Left ventricle myocardium inferior (tissue), 1 donor: ENCODE measurements around the gene INHBB. TPM values are rescaled to one million over a fixed set of nuclear protein-coding genes. Genes with fewer than 3 reads are reported as not detected.

Source experiments
- DNase-seq: peaks from one replicate; pipeline ENCODE4 v3.0.0-alpha.2; 2020
- H3K27ac ChIP-seq: fragments of 200-600 bp; replicated peaks from 2 replicates; pipeline ENCODE4 v1.8.0; 2021
- H3K27me3 ChIP-seq: fragments of 200-600 bp; 2 replicates; pipeline ENCODE4 v1.8.0; 2021; ENCODE audit warnings: low read depth
- H3K36me3 ChIP-seq: fragments of 200-600 bp; 2 replicates; pipeline ENCODE4 v1.8.0; 2021
- H3K4me1 ChIP-seq: fragments of 200-600 bp; 2 replicates; pipeline ENCODE4 v1.8.0; 2021
- H3K4me3 ChIP-seq: fragments of 200-600 bp; 2 replicates; pipeline ENCODE4 v1.8.0; 2021; ENCODE audit warnings: mild to moderate bottlenecking, moderate library complexity
- H3K9me3 ChIP-seq: fragments of 200-600 bp; replicated peaks from 2 replicates; pipeline ENCODE4 v1.8.0; 2021
- intact Hi-C: fragments of 100-400 bp; cut with micrococcal nuclease; formaldehyde crosslinking; loops from one replicate; pipeline ENCODE4 v1.11.0; 2022
- total RNA-seq: library from RNA; stranded (reverse); fragmentation: NEBNext Ultra II Directional; extraction: Animal tissue kit (Norgen Biotek cat#: 25700); gene quantifications from one replicate; pipeline ENCODE4 v1.2.1, GENCODE V29; 2021
- TF ChIP-seq, protein P1 (sequence below): fragments of 200-600 bp; IDR thresholded peaks from 2 replicates; pipeline ENCODE4 v1.8.0; 2021; ENCODE audit warnings: antibody characterized with exemption, mild to moderate bottlenecking, borderline replicate concordance
- donor health status: DM: no; HTN: yes; CAD: no; lungs with severe emphysema.

INHBB gene
- total RNA-seq, 1 donor from 2014 or later = 3.2 TPM

DNA sequence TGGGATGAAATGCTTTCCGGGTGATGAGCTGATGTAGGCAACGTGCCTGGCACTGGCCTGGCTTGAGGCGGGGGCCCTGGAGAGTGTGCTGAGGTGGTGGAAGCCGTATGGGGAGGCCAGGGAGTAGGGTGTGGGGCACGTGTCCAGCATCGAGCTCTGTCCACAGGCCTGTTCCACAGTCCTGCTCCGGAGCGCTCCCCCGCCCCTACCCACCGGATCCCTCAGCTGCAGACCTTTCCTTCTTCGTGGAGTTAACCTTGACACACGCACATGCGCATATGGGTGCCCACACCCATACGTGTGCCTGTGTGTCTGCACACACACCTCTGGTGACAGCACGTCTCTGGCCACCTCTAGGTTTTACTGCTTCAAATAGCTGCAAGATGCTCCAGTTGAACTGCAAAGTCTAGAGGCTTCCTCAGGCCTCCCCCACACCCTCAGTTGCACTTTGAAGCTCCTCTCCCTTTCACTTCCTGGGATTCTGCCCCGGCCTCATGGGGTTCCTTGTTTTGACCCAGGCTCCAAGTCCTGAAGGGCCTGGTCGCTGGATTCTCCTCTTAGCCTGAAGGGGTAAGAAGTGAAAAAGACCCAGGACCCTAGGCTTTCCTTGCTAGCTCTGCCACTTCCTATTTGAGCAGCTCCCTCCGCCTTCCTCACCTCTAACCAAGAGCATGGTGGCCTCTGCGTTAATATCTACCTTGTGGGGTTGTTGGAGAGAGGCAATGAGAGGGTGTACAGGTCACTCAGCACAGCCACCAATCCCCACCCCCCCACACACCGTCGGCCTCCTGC lies 49.5 kb downstream of the INHBB start:
- no peak for DNase-seq
- Histone ChIP-seq H3K9me3 (no peaks in the 10 kb centered on the region), H3K4me1 (peaks cover 4% of the 10 kb centered on the region), H3K27me3 (peaks cover 94% of the 10 kb centered on the region), H3K27ac (no peak overlapping the region), H3K4me3 (no peak overlapping the region), H3K36me3 (no peaks in the 10 kb centered on the region)
- TF ChIP-seq, protein P1, sequence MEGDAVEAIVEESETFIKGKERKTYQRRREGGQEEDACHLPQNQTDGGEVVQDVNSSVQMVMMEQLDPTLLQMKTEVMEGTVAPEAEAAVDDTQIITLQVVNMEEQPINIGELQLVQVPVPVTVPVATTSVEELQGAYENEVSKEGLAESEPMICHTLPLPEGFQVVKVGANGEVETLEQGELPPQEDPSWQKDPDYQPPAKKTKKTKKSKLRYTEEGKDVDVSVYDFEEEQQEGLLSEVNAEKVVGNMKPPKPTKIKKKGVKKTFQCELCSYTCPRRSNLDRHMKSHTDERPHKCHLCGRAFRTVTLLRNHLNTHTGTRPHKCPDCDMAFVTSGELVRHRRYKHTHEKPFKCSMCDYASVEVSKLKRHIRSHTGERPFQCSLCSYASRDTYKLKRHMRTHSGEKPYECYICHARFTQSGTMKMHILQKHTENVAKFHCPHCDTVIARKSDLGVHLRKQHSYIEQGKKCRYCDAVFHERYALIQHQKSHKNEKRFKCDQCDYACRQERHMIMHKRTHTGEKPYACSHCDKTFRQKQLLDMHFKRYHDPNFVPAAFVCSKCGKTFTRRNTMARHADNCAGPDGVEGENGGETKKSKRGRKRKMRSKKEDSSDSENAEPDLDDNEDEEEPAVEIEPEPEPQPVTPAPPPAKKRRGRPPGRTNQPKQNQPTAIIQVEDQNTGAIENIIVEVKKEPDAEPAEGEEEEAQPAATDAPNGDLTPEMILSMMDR = no peak
- intact Hi-C loops = no loop called here

DNA sequence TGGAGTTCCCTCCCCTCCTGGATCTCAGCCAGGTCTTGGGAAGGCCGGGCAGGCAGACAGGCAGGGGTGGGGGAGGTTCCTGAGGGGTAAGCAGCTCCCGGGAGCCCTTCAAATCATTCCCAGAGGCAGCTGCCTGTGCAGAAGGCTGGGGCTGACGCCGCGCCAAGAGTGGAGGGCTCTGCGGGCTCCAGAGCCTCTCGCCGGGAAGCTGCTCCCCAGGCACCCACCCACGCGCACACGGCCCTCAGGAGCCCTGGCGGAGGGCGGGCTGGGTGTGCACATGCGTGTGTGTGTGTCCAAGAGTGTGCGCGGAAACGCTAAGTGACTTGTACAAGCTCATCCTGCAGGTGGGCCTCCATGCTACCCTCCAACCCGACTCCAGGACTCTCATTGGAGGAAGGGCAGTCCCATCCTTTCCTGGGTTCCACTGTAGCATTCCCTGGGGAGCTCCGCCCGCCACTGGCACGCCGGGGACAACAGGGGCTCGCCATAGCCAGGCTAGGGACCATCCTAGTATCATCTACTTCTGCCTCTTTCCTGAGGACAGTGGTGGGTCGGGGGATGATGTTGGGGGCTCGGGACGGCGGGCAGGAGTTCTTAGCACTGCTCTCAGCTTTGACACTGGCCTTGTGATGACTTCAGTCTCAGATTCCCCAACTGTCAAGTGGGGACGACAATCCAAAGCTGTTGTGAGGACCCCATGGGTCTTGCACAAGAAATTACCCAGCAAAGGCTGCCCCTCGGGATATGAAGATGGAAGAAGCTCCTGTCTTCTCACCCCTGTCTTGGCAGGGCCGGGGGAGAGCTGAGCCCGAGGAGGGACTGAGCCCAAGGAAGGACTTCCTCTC lies 50.3 kb downstream of the INHBB start:
- TF ChIP-seq, protein P1 = no peak
- no peaks in the 10 kb centered on the region for H3K36me3 ChIP-seq
- no peak overlapping the region for H3K27ac ChIP-seq
- DNase-seq = no peak
- peaks cover 4% of the 10 kb centered on the region for H3K4me1 ChIP-seq
- H3K9me3 ChIP-seq = no peaks in the 10 kb centered on the region
- H3K27me3 ChIP-seq = peaks cover 91% of the 10 kb centered on the region
- H3K4me3 ChIP-seq = no peak overlapping the region
- intact Hi-C loops = no loop called here

DNA sequence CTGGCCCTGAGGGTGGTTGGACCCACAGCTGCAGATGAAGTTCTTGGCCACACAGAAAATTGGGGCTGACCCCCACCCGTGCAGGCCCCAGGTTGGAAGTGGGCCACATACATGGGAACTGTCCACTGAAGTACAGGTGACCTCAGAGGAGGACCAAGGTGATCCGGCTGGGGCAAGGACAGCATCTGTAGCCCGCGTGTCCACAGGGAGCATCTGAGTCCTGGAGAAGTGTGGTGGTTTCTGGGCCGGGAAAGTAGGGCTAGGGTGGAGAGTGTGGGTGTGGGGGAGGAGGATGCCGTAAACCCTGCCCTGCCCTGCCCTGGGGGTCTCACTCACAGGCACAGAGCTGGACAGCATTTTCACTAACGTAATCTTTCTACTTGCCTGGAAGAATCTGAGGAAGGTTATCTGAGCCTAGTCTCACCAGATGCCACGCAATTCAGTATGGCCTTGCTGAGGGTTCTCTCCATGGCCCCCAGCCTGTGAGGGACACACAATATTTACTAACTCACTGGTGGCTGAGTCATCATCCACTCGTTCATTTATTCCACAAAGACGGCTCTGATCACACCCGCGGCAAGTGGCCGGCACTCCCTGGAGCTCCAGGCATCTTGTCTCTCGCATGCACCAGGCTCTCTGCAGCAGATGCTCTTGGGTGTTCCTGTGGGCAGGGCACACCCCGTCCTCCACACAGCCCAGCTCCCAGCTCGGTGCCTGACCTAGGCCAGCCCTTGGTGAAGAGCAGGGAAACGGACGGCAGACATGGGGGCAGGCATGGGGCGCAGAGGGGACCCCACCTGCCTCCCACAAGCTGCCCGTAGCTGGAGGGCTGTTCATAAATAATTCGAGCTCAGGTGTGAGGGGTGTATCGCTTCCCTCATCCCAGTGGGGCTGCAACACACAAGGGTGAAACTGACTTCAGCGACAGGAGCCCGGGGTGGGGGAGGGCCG lies 51.2 kb downstream of the INHBB start:
- Histone ChIP-seq H3K4me1 (peaks cover 4% of the 10 kb centered on the region), H3K27ac (no peak overlapping the region), H3K4me3 (no peak overlapping the region), H3K27me3 (peaks cover 89% of the 10 kb centered on the region), H3K36me3 (no peaks in the 10 kb centered on the region), H3K9me3 (no peaks in the 10 kb centered on the region)
- no peak for DNase-seq
- TF ChIP-seq, protein P1 = no peak
- intact Hi-C loops = no loop called here

DNA sequence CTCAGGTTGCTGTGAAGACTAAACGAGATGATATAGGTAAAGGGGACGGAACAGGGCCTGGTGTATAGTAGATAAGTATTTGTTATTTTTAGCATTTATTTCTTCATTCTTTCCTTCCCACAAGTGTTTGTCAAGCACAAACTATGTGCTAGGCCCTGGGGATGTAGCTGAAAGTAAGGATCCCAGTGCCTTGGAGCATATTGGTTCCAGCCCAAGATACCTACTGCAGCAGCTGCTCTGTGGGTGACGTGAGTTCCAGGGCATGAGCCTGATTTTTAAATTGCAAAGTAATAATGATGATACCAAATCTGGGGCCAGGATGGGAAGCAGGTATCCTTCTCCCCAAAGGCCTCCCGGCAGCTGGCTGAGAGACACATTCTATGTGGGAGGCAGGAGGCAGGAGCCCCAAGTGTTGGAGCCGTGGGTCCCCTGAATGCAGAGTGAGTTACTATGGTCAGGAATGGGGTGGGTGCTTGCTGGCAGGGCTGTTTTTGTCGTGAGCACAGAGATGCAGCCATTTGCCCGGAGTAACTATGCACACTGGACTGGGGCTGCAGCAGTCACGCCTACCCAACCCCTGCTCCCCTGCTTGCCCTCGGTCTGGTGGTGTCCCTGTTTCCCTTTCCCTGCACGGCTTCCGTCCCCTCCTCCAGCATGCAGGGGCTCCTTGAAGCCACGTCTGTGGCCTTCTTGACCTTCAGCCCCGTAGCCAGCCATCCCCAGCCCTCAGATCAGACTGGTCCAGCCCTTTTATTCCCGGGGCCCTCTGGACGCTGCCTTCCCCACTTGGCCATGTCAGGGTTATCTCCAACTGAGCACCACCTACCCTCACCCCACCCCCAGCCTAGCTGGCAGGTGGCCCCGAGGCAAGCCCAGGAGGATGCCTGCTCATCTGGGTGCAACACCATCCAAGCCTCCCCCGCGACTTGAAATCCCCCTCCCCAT lies 52.4 kb downstream of the INHBB start:
- H3K4me3 ChIP-seq = no peak overlapping the region
- H3K36me3 ChIP-seq = no peaks in the 10 kb centered on the region
- H3K27ac ChIP-seq = no peak overlapping the region
- TF ChIP-seq, protein P1 = no peak
- DNase-seq = no peak
- no peaks in the 10 kb centered on the region for H3K9me3 ChIP-seq
- intact Hi-C loops = no loop called here
- peaks cover 4% of the 10 kb centered on the region for H3K4me1 ChIP-seq
- H3K27me3 ChIP-seq = peaks cover 77% of the 10 kb centered on the region
